Adrenal gland (tissue), 12 donors: ENCODE results near the gene TBC1D22A. TPM values are rescaled to one million over a fixed set of nuclear protein-coding genes. Genes with fewer than 3 reads are reported as not detected.

Experiments
- DNase-seq, 7 donors: peaks; one replicate each; pipeline ENCODE4 v3.0.0-alpha.2; 2019 to 2020
- H3K27ac ChIP-seq, 5 donors: fragments of 200-600 bp; sonication (generic) in 4 of 5; 1 replicate in 3 of 5; 2 replicates in 2 of 5; pipeline versions ENCODE4 v1.5.1 to v1.8.0; 2016 to 2020; ENCODE audit warnings: mild to moderate bottlenecking in 1 of 5
- H3K27me3 ChIP-seq: fragments of 200-600 bp; 2 replicates; pipeline ENCODE4 v1.8.0; 2021
- H3K36me3 ChIP-seq, 2 donors: fragments of 200-600 bp; replicated peaks in 1 of 2; 1 replicate in 1 of 2; 2 replicates in 1 of 2; pipeline versions ENCODE4 v1.5.1 to v1.8.0; 2018 to 2022
- H3K4me1 ChIP-seq, 2 donors: fragments of 200-600 bp; replicated peaks in 1 of 2; 1 replicate in 1 of 2; 2 replicates in 1 of 2; pipeline versions ENCODE4 v1.5.1 to v1.8.0; 2018 to 2021
- H3K4me3 ChIP-seq, 4 donors: fragments of 200-600 bp; sonication (generic) in 3 of 4; one replicate each; pipeline ENCODE4 v1.5.1; 2016 to 2018
- H3K9me3 ChIP-seq, 3 donors: fragments of 200-600 bp; sonication (generic) in 1 of 3; replicated peaks in 1 of 3; 1 replicate in 2 of 3; 2 replicates in 1 of 3; pipeline versions ENCODE4 v1.5.1 to v1.8.0; 2016 to 2021
- POLR2A ChIP-seq, 2 donors: fragments of 450-650 bp; IDR thresholded peaks; one replicate each; pipeline ENCODE4 v1.6.1; 2017; ENCODE audit warnings: antibody characterized with exemption in 2 of 2, mild to moderate bottlenecking in 2 of 2, moderate library complexity in 1 of 2
- WGBS, 4 donors: extraction: QIAGEN DNeasy Blood & Tissue Kit in 2 of 4; methylation state at CpG; one replicate each; pipeline versions ENCODE4 v1.1.5 to v1.1.7; 2013 to 2017; 5-methylcytosine and 5-hydroxymethylcytosine counted together
- intact Hi-C, 2 donors: fragments of 100-400 bp; cut with DNase I; formaldehyde crosslinking; loops; one replicate each; pipeline versions ENCODE4 v1.14.1 to v1.15.0; 2022 to 2023
- polyA plus RNA-seq, 3 donors: library from polyadenylated mRNA; stranded (reverse); fragments of 200-250 nt in 2 of 3; fragments of 350-450 nt in 1 of 3; fragmentation: Illumina TruSeq in 1 of 3; extraction: RNeasy Lipid Tissue Mini Kit (QIAGEN cat#74804) in 1 of 3; gene quantifications; one replicate each; pipeline ENCODE4 v1.2.3, GENCODE V29; 2013 to 2014
- total RNA-seq, 9 donors: library from RNA; depleted of rRNA in 4 of 9; stranded (reverse); fragments of >200 nt in 4 of 9; fragments of 120-200 nt in 1 of 9; fragmentation: NEBNext Ultra II Directional in 1 of 9; extraction: Animal tissue kit (Norgen Biotek cat#: 25700) in 1 of 9; gene quantifications; one replicate each; pipeline versions ENCODE4 v1.1.0 to v1.2.4, GENCODE V29; 2013 to 2023
- TF ChIP-seq, protein P1 (sequence below), 6 experiments: fragments of 450-650 bp in 4 of 6; fragments of 200-600 bp in 2 of 6; sonication (generic) in 1 of 6; IDR thresholded peaks; 1 replicate in 5 of 6; 2 replicates in 1 of 6; pipeline versions ENCODE4 v1.5.1 to v1.8.0; 2016 to 2021; ENCODE audit warnings: antibody characterized with exemption in 6 of 6, mild to moderate bottlenecking in 2 of 6, moderate library complexity in 1 of 6
- donor health status: healthy with polysubstance abuse.
- donor health status: Bipolar disorder and iron deficiency.
- donor health status: DM: yes; HTN: yes; CAD: no.
- donor health status: DM: no; HTN: no; CAD: no.
- donor health status: DM: no; HTN: no; CAD: no.
- donor health status: DM: yes; HTN: yes; CAD: no.

The TBC1D22A gene
- total and polyA plus RNA-seq, 12 donors: 11.5 to 44.2 (median 28.1) TPM

GRCh38 chr22:47172771-47173534 lies 410.5 kb downstream of the TBC1D22A start:
- Histone ChIP-seq H3K27ac (no peak overlapping the region), H3K27me3 (no peaks in the 10 kb centered on the region), H3K4me1 (no peaks in the 10 kb centered on the region), H3K36me3 (no peaks in the 10 kb centered on the region), H3K4me3 (no peak overlapping the region), H3K9me3 (no peaks in the 10 kb centered on the region)
- intact Hi-C loops: no loop called here
- TF ChIP-seq, protein P1, sequence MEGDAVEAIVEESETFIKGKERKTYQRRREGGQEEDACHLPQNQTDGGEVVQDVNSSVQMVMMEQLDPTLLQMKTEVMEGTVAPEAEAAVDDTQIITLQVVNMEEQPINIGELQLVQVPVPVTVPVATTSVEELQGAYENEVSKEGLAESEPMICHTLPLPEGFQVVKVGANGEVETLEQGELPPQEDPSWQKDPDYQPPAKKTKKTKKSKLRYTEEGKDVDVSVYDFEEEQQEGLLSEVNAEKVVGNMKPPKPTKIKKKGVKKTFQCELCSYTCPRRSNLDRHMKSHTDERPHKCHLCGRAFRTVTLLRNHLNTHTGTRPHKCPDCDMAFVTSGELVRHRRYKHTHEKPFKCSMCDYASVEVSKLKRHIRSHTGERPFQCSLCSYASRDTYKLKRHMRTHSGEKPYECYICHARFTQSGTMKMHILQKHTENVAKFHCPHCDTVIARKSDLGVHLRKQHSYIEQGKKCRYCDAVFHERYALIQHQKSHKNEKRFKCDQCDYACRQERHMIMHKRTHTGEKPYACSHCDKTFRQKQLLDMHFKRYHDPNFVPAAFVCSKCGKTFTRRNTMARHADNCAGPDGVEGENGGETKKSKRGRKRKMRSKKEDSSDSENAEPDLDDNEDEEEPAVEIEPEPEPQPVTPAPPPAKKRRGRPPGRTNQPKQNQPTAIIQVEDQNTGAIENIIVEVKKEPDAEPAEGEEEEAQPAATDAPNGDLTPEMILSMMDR (IDR thresholded peaks at IDR 0.05): no peak
- no peak for TF ChIP-seq POLR2A (IDR thresholded peaks at IDR 0.05)
- peak in 5 of 7 donors; percentile 3 to 36 (median 8) for DNase-seq
- 93 to 96% (median 95%) methylated on average over 10 to 21 of the region's 21 CpGs for WGBS, 4 donors

DNA sequence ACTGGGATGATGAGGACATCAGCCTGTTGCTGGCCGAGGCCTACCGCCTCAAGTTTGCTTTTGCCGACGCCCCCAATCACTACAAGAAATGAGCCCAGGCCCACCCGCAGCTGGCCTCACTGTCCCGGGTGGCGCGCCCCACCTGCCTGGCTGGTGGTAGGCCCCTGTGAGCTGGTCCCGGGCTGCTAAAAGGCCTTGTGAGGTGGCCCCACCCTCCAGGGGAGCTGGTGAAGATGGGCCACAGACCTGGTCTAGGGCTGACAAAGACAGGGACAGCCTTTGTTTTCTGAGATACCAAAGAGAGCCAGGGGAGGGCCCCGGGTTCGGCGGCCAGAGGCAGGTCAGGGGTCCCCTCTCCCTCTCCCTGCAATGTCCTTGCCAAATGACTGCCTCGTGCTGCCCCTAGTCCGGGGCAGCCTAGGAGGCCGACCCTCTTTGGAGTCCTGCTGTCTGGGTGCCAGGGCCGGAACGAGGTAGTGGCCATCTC lies 411.1 kb downstream of the TBC1D22A start:
- 85 to 96% (median 87%) methylated on average over 11 to 17 of the region's 17 CpGs for WGBS, 4 donors
- DNase-seq: peak in 5 of 7 donors; percentile 1 to 39 (median 7)
- intact Hi-C loops: no loop called here
- Histone ChIP-seq H3K27me3 (no peaks in the 10 kb centered on the region), H3K4me3 (no peak overlapping the region), H3K4me1 (no peaks in the 10 kb centered on the region), H3K9me3 (no peaks in the 10 kb centered on the region), H3K36me3 (no peaks in the 10 kb centered on the region), H3K27ac (no peak overlapping the region)
- TF ChIP-seq, protein P1 (IDR thresholded peaks at IDR 0.05): no peak
- TF ChIP-seq POLR2A (IDR thresholded peaks at IDR 0.05): no peak

- intact Hi-C loops: no loop called here
- WGBS, 4 donors: 95 to 96% (median 95%) methylated on average over 13 to 21 of the region's 21 CpGs
- Histone ChIP-seq H3K27ac (no peak overlapping the region), H3K4me1 (no peaks in the 10 kb centered on the region), H3K4me3 (no peak overlapping the region), H3K9me3 (no peaks in the 10 kb centered on the region), H3K27me3 (no peaks in the 10 kb centered on the region), H3K36me3 (no peaks in the 10 kb centered on the region)
- peak in 4 of 7 donors; percentile 4 to 12 (median 8) for DNase-seq
- TF ChIP-seq, protein P1 (IDR thresholded peaks at IDR 0.05): no peak
- TF ChIP-seq POLR2A (IDR thresholded peaks at IDR 0.05): no peak
Observed at GRCh38 chr22:47174096-47174495, 411.6 kb downstream of the TBC1D22A start.

DNA sequence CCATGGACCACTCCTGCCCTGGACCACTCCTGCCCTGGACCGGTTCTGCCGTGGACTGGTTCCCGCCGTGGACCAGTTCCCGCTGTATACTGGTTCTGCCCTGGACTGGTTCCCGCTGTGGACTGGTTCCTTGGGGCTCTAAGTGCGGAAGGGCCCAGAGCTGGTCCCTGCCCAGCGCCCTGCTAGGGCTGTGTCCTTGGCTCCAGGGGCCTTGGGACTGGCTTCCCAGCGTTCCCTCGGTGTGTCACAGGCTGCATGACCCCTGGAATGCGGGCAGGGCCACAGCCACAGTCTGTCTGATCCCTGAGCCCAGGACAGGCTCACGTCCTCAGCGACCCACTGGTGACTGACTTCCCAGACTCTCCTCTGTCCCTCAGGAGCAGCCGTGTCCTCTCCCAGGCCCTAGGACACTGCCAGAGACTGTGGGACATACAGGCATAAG lies 412.2 kb downstream of the TBC1D22A start:
- Histone ChIP-seq H3K36me3 (no peaks in the 10 kb centered on the region), H3K27me3 (no peaks in the 10 kb centered on the region), H3K4me3 (no peak overlapping the region), H3K9me3 (no peaks in the 10 kb centered on the region), H3K27ac (peak overlapping the region in 2 of 5 donors; percentile 2 to 9), H3K4me1 (no peaks in the 10 kb centered on the region)
- peak in 5 of 7 donors; percentile 10 to 50 (median 14) for DNase-seq
- TF ChIP-seq, protein P1 (IDR thresholded peaks at IDR 0.05): no peak
- WGBS, 4 donors: 58 to 83% (median 82%) methylated on average over 2 to 14 of the region's 14 CpGs
- intact Hi-C loops: no loop called here
